AG04449 (cell line): Measurements from ENCODE around the gene ASCL2.
A peak's percentile ranks its signal among the peaks of the same experiment; 100 is the strongest.

Source experiments
- CTCF ChIA-PET: fragments of 350-600 bp; formaldehyde crosslinking; extraction: SDS; loops from one replicate; lab custom pipeline; 2021; ENCODE audit warnings: antibody characterized with exemption; lab: Yijun Ruan, JAX
- POLR2A ChIA-PET: fragments of 400-600, 350-600 bp; formaldehyde crosslinking; extraction: SDS; loops from one replicate; lab custom pipeline; 2020; ENCODE audit warnings: antibody characterized with exemption, inconsistent platforms; lab: Yijun Ruan, JAX
- DNase-seq: peaks from one replicate; pipeline ENCODE4 v3.0.0-alpha.2; 2010; ENCODE audit warnings: low read depth, low spot score
- H3K4me3 ChIP-seq: 2 replicates; pipeline ENCODE4 v1.5.1; 2011; ENCODE audit warnings: low read depth, mild to moderate bottlenecking, control low read depth, low read length
- CTCF ChIP-seq: IDR thresholded peaks from one replicate; pipeline ENCODE4 v1.5.1; 2011; ENCODE audit warnings: mild to moderate bottlenecking, moderate library complexity, low read length, control low read depth, inconsistent platforms; ENCODE audit not compliant: insufficient read depth; ENCODE audit errors: missing control alignments

The ASCL2 gene

GRCh38 chr11:2271327-2272227 lies 1.2 kb upstream of the ASCL2 start:
- H3K4me3 ChIP-seq = no peak overlapping the region
- DNase-seq = no peak
- no peak for TF ChIP-seq CTCF
- ChIA-PET POLR2A (no interaction called here), CTCF (no interaction called here)

- no peak for DNase-seq
- POLR2A ChIA-PET = no interaction called here
- CTCF ChIA-PET = no interaction called here
- no peak overlapping the region for H3K4me3 ChIP-seq
- no peak for TF ChIP-seq CTCF
Measured at GRCh38 chr11:2271077-2271326, 614 bp upstream of the ASCL2 start.

- ChIA-PET POLR2A (no interaction called here), CTCF (interaction anchor here (3.1 kb wide), 1 partner anchor 150 kb away, joined by 14 read pairs; no protein-coding TSS in a partner anchor)
- H3K4me3 ChIP-seq = no peak overlapping the region; the same call in 1 of the 2 replicates
- no peak for DNase-seq
- TF ChIP-seq CTCF = no peak
Measured at GRCh38 chr11:2269601-2270321, 627 bp downstream of the ASCL2 start.

GRCh38 chr11:2268729-2269600 lies 1.4 kb downstream of the ASCL2 start:
- CTCF ChIA-PET = interaction anchor here (3.1 kb wide), 1 partner anchor 151 kb away, joined by 14 read pairs; no protein-coding TSS in a partner anchor
- POLR2A ChIA-PET = no interaction called here
- H3K4me3 ChIP-seq = peak overlapping the region; percentile 30

More at GRCh38 chr11:2268729-2269600, 1.4 kb downstream of the ASCL2 start:
- no peak for DNase-seq
- TF ChIP-seq CTCF = no peak
